ENCODE results near the gene VPREB3. TPM values are rescaled to one million over a fixed set of nuclear protein-coding genes. Genes with fewer than 3 reads are reported as not detected.

The VPREB3 gene
- total RNA-seq, 1 experiment from 2014 or later = not detected

DNA sequence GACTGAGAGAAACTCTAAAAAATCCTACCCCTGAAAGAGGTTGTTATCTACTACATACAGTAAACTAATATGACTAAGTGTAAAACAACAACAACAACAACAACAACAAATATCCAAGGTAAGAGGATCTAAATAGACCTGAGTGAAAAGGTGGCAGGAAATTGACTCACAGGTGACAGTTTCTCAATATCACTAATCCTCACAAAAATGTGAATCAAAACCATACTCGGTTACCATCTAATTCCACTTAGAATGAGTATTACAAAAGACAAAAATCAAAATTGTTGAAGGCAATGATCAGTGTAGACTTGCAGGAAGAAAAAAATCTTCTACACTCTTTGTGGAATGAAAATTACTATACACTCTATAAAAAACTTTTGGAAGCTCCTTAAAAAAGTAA lies 46.0 kb downstream of the VPREB3 start:
- no peak overlapping the region for H3K27ac ChIP-seq (ENCODE audit: low read length)
- ChIA-PET POLR2A (no interaction called here), CTCF (no interaction called here)
- DNase-seq (ENCODE audit: low read depth, low spot score) (no peak), ATAC-seq (no peak)
- no peaks in the 10 kb centered on the region for H3K4me1 ChIP-seq (ENCODE audit: control insufficient read depth, insufficient read depth, low read length)
- H3K27me3 ChIP-seq (ENCODE audit: control insufficient read depth, insufficient read depth, low read length) = no peaks in the 10 kb centered on the region
- intact Hi-C loops (cut with micrococcal nuclease; ENCODE audit: unreplicated experiment) = no loop called here
- H3K9me3 ChIP-seq (ENCODE audit: control insufficient read depth, insufficient read depth, low read depth, low read length) = no peaks in the 10 kb centered on the region
- TF ChIP-seq, protein P1, sequence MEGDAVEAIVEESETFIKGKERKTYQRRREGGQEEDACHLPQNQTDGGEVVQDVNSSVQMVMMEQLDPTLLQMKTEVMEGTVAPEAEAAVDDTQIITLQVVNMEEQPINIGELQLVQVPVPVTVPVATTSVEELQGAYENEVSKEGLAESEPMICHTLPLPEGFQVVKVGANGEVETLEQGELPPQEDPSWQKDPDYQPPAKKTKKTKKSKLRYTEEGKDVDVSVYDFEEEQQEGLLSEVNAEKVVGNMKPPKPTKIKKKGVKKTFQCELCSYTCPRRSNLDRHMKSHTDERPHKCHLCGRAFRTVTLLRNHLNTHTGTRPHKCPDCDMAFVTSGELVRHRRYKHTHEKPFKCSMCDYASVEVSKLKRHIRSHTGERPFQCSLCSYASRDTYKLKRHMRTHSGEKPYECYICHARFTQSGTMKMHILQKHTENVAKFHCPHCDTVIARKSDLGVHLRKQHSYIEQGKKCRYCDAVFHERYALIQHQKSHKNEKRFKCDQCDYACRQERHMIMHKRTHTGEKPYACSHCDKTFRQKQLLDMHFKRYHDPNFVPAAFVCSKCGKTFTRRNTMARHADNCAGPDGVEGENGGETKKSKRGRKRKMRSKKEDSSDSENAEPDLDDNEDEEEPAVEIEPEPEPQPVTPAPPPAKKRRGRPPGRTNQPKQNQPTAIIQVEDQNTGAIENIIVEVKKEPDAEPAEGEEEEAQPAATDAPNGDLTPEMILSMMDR (IDR thresholded peaks at IDR 0.05) = no peak
- TF ChIP-seq, protein P2, sequence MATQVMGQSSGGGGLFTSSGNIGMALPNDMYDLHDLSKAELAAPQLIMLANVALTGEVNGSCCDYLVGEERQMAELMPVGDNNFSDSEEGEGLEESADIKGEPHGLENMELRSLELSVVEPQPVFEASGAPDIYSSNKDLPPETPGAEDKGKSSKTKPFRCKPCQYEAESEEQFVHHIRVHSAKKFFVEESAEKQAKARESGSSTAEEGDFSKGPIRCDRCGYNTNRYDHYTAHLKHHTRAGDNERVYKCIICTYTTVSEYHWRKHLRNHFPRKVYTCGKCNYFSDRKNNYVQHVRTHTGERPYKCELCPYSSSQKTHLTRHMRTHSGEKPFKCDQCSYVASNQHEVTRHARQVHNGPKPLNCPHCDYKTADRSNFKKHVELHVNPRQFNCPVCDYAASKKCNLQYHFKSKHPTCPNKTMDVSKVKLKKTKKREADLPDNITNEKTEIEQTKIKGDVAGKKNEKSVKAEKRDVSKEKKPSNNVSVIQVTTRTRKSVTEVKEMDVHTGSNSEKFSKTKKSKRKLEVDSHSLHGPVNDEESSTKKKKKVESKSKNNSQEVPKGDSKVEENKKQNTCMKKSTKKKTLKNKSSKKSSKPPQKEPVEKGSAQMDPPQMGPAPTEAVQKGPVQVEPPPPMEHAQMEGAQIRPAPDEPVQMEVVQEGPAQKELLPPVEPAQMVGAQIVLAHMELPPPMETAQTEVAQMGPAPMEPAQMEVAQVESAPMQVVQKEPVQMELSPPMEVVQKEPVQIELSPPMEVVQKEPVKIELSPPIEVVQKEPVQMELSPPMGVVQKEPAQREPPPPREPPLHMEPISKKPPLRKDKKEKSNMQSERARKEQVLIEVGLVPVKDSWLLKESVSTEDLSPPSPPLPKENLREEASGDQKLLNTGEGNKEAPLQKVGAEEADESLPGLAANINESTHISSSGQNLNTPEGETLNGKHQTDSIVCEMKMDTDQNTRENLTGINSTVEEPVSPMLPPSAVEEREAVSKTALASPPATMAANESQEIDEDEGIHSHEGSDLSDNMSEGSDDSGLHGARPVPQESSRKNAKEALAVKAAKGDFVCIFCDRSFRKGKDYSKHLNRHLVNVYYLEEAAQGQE (IDR thresholded peaks at IDR 0.05; ENCODE audit: insufficient read depth in 1 of 2, low read depth in 2 of 2, low read length in 1 of 2) = no peak
- no peak for TF ChIP-seq POLR2AphosphoS5 (IDR thresholded peaks at IDR 0.05; ENCODE audit: low read depth, low read length)
- no TSS peak for BruUV-seq (replicated peaks)
- no peak overlapping the region for H3K4me3 ChIP-seq (ENCODE audit: low read depth in 2 of 2, low read length in 2 of 2)
- peaks cover 4% of the 10 kb centered on the region for H3K36me3 ChIP-seq (ENCODE audit: control insufficient read depth, insufficient read depth, low read length)
- in situ Hi-C loops (cut with HindIII; ENCODE audit: low pct_unique_long_range_greater_than_20kb, low sequenced_read_pairs) = no loop called here

DNA sequence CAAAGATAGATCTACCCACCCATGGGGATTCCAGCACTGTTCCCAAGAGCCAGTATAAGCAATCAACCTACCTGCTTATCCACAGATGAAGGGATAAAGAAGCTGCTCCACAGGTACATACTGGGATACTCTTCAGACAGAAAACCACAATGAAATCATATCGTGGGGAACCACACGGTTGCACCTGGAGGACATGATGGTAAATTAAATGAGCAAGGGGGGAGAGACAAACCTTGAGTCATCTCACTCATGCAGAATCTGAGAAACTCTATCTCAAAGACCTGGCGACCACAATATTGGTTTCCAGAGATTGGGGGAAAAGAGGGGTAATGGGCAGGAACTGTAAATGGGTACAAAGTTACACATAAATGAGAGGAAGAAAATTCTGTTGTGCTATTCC lies 48.9 kb downstream of the VPREB3 start:
- H3K9me3 ChIP-seq (ENCODE audit: control insufficient read depth, insufficient read depth, low read depth, low read length) = no peaks in the 10 kb centered on the region
- no peak for DNase-seq (ENCODE audit: low read depth, low spot score)
- TF ChIP-seq TCF7L2 (IDR thresholded peaks at IDR 0.05; ENCODE audit: low read depth, low read length) (no peak), POLR2AphosphoS5 (IDR thresholded peaks at IDR 0.05; ENCODE audit: low read depth, low read length) (no peak), SIN3A (IDR thresholded peaks at IDR 0.05; ENCODE audit: borderline replicate concordance, insufficient read depth, low read depth, low read length) (no peak)
- TF ChIP-seq, protein P1 (IDR thresholded peaks at IDR 0.05) = no peak
- TF ChIP-seq, protein P2 (IDR thresholded peaks at IDR 0.05; ENCODE audit: insufficient read depth in 1 of 2, low read depth in 2 of 2, low read length in 1 of 2) = no peak
- H3K4me3 ChIP-seq (ENCODE audit: low read depth in 2 of 2, low read length in 2 of 2) = no peak overlapping the region
- BruUV-seq (replicated peaks) = no TSS peak
- H3K4me1 ChIP-seq (ENCODE audit: control insufficient read depth, insufficient read depth, low read length) = no peaks in the 10 kb centered on the region
- in situ Hi-C loops (cut with HindIII; ENCODE audit: low pct_unique_long_range_greater_than_20kb, low sequenced_read_pairs) = no loop called here
- ATAC-seq = no peak
- intact Hi-C loops (cut with micrococcal nuclease; ENCODE audit: unreplicated experiment) = no loop called here
- POLR2A ChIA-PET = no interaction called here
- peaks cover 2% of the 10 kb centered on the region; the same call in 1 of the 2 replicates for H3K36me3 ChIP-seq (ENCODE audit: control insufficient read depth, insufficient read depth, low read length)
- no peak overlapping the region for H3K27ac ChIP-seq (ENCODE audit: low read length)
- CTCF ChIA-PET = no interaction called here
- H3K27me3 ChIP-seq (ENCODE audit: control insufficient read depth, insufficient read depth, low read length) = no peaks in the 10 kb centered on the region

All from Panc1 (cell line).